Right lobe of liver (tissue), 6 donors: Measurements from ENCODE around the gene HTRA1. TPM values are rescaled to one million over a fixed set of nuclear protein-coding genes. Genes with fewer than 3 reads are reported as not detected.

ENCODE experiments used
- ATAC-seq, 4 donors: fragments of 200-7000 bp; cut with Tn5 transposase; one replicate each; pipeline ENCODE4 v1.9.1; 2020; ENCODE audit warnings: mild to moderate bottlenecking in 4 of 4, moderate library complexity in 4 of 4
- DNase-seq, 3 donors: peaks; one replicate each; pipeline ENCODE4 v3.0.0-alpha.2; 2020
- H3K27ac ChIP-seq, 3 donors: fragments of 200-600 bp; one replicate each; pipeline ENCODE4 v1.8.0; 2022
- H3K27me3 ChIP-seq, 2 donors: fragments of 200-600 bp; one replicate each; pipeline ENCODE4 v1.8.0; 2022
- H3K36me3 ChIP-seq, 4 donors: fragments of 200-600 bp; sonication (generic) in 1 of 4; one replicate each; pipeline versions ENCODE4 v1.5.1 to v1.8.0; 2017 to 2022; ENCODE audit warnings: control low read depth in 1 of 4
- H3K4me1 ChIP-seq, 4 donors: fragments of 200-600 bp; sonication (generic) in 1 of 4; one replicate each; pipeline versions ENCODE4 v1.5.1 to v1.8.0; 2017 to 2022; ENCODE audit warnings: control low read depth in 1 of 4
- H3K4me3 ChIP-seq, 3 donors: fragments of 200-600 bp; one replicate each; pipeline ENCODE4 v1.8.0; 2022
- H3K9me3 ChIP-seq, 4 donors: fragments of 200-600 bp; sonication (generic) in 1 of 4; one replicate each; pipeline versions ENCODE4 v1.5.1 to v1.8.0; 2017 to 2022; ENCODE audit warnings: control low read depth in 1 of 4
- CTCF ChIP-seq, 4 donors: fragments of 200-600 bp in 3 of 4; fragments of 450-650 bp in 1 of 4; IDR thresholded peaks; one replicate each; pipeline versions ENCODE4 v1.5.1 to v1.8.0; 2016 to 2022; ENCODE audit warnings: antibody characterized with exemption in 4 of 4, mild to moderate bottlenecking in 2 of 4
- POLR2A ChIP-seq: fragments of 450-650 bp; IDR thresholded peaks from one replicate; pipeline ENCODE4 v1.6.1; 2017; ENCODE audit warnings: antibody characterized with exemption, mild to moderate bottlenecking
- WGBS: methylation state at CpG from one replicate; pipeline ENCODE4 v1.1.6; 2018; ENCODE audit warnings: low coverage, low lambda C conversion rate; ENCODE audit not compliant: insufficient coverage; ENCODE audit errors: missing lambda C conversion rate; 5-methylcytosine and 5-hydroxymethylcytosine counted together
- intact Hi-C, 2 donors: fragments of 100-400 bp; cut with DNase I; formaldehyde crosslinking; loops; one replicate each; pipeline versions ENCODE4 v1.11.2 to v1.14.1; 2022
- total RNA-seq, 6 experiments: library from RNA; depleted of rRNA in 2 of 6; stranded (reverse); fragments of >200 nt in 2 of 6; fragmentation: NEBNext Ultra II Directional in 3 of 6; extraction: Animal tissue kit (Norgen Biotek cat#: 25700) in 3 of 6; gene quantifications; one replicate each; pipeline versions ENCODE4 v1.1.0 to v1.2.4, GENCODE V29; 2016 to 2023
- donor health status: DM: no; HTN: yes; CAD: no.
- donor health status: DM: no; HTN: no; CAD: no.
- donor health status: DM: no; HTN: no; CAD: no.
- donor health status: DM: no; HTN: yes; CAD: no.
- donor health status: DM: no; HTN: yes; CAD: no.

The HTRA1 gene
- total RNA-seq, 6 experiments from 2014 or later = 91.9 to 224 (median 134) TPM

GRCh38 chr10:122454071-122454470, 7.3 kb upstream of the HTRA1 start:
- H3K36me3 ChIP-seq = no peaks in the 10 kb centered on the region
- DNase-seq = no peak
- no peaks in the 10 kb centered on the region for H3K27me3 ChIP-seq
- no peak for ATAC-seq
- no peak overlapping the region for H3K27ac ChIP-seq
- peaks cover 0 to 14% (median 8%) of the 10 kb centered on the region in 4 donors for H3K4me1 ChIP-seq
- intact Hi-C loops = no loop called here
- H3K4me3 ChIP-seq = no peak overlapping the region
- WGBS = 85% methylated on average over 3 of the region's 3 CpGs
- no peaks in the 10 kb centered on the region for H3K9me3 ChIP-seq
- TF ChIP-seq CTCF (IDR thresholded peaks at IDR 0.05) (no peak), POLR2A (no peak)

- no peak for DNase-seq
- WGBS = 76% methylated on average over 3 of the region's 7 CpGs
- no peak within 1 kb of the TSS for H3K27ac ChIP-seq
Observed at GRCh38 chr10:122454603-122455080, 6.7 kb upstream of the HTRA1 start, which contains the start of gene ARMS2. Gene ARMS2 (plus strand): TSS chr10:122454653. CDS start chr10:122454728, 75 bp downstream.

GRCh38 chr10:122455376-122456079, 5.8 kb upstream of the HTRA1 start:
- H3K4me1 ChIP-seq = no peaks in the 10 kb centered on the region
- TF ChIP-seq CTCF (IDR thresholded peaks at IDR 0.05) (no peak), POLR2A (no peak)
- H3K27ac ChIP-seq = no peak overlapping the region
- intact Hi-C loops = no loop called here
- WGBS = 86% methylated on average over 11 of the region's 11 CpGs
- no peaks in the 10 kb centered on the region for H3K9me3 ChIP-seq
- no peaks in the 10 kb centered on the region for H3K27me3 ChIP-seq
- DNase-seq (no peak), ATAC-seq (no peak)
- H3K36me3 ChIP-seq = no peaks in the 10 kb centered on the region
- no peak overlapping the region for H3K4me3 ChIP-seq

More at GRCh38 chr10:122454603-122455080, 6.7 kb upstream of the HTRA1 start, which contains the start of gene ARMS2:
- Histone ChIP-seq H3K27me3 (no peaks in the 10 kb centered on the region), H3K4me1 (peaks cover 0 to 8% (median 4%) of the 10 kb centered on the region in 4 donors), H3K9me3 (no peaks in the 10 kb centered on the region), H3K36me3 (no peaks in the 10 kb centered on the region), H3K4me3 (no peak within 1 kb of the TSS)
- intact Hi-C loops = no loop called here
- no peak for ATAC-seq
- TF ChIP-seq POLR2A = no peak
- TF ChIP-seq CTCF (IDR thresholded peaks at IDR 0.05) = no peak

- peaks cover 0 to 3% (median under 1%) of the 10 kb centered on the region in 4 donors for H3K4me1 ChIP-seq
- ATAC-seq (no peak), DNase-seq (no peak)
- 80% methylated on average over 5 of the region's 5 CpGs for WGBS
- no peaks in the 10 kb centered on the region for H3K36me3 ChIP-seq
- TF ChIP-seq CTCF (IDR thresholded peaks at IDR 0.05) = no peak
- TF ChIP-seq POLR2A = no peak
- intact Hi-C loops = no loop called here
- H3K27me3 ChIP-seq = no peaks in the 10 kb centered on the region
- H3K9me3 ChIP-seq = no peaks in the 10 kb centered on the region
- H3K27ac ChIP-seq = no peak overlapping the region
- H3K4me3 ChIP-seq = no peak overlapping the region
Observed at GRCh38 chr10:122457934-122458333, 3.4 kb upstream of the HTRA1 start.
